ENCODE measurements around the gene CEP63.
A peak's percentile ranks its signal among the peaks of the same experiment; 100 is the strongest.
"Not testable (repeated sequence)": the region's sequence is repeated elsewhere in the genome, so short reads cannot be mapped to it uniquely, and the experiment has no call there.

Gene CEP63

GRCh38 chr3:134516905-134517304 lies 31.0 kb downstream of the CEP63 start:
- no peak for DNase-seq (ENCODE audit: low read depth)

GRCh38 chr3:134517791-134518190 lies 31.9 kb downstream of the CEP63 start:
- DNase-seq (ENCODE audit: low read depth), result peak; percentile 47

- no peak for DNase-seq (ENCODE audit: low read depth)
Observed at GRCh38 chr3:134522541-134522940, 36.7 kb downstream of the CEP63 start.

GRCh38 chr3:134525293-134525692 lies 39.4 kb downstream of the CEP63 start:
- no peak for DNase-seq (ENCODE audit: low read depth)

- DNase-seq (ENCODE audit: low read depth), result no peak
Observed at GRCh38 chr3:134526319-134526718, 40.5 kb downstream of the CEP63 start.

- peak; percentile 39 for DNase-seq (ENCODE audit: low read depth)
Observed at GRCh38 chr3:134527037-134527436, 41.2 kb downstream of the CEP63 start.

- DNase-seq (ENCODE audit: low read depth), result no peak
Observed at GRCh38 chr3:134527538-134528186, 41.8 kb downstream of the CEP63 start.

GRCh38 chr3:134533493-134533892 lies 47.6 kb downstream of the CEP63 start:
- DNase-seq (ENCODE audit: low read depth), result no peak

GRCh38 chr3:134535186-134535970 lies 49.5 kb downstream of the CEP63 start:
- DNase-seq (ENCODE audit: low read depth), result no peak

GRCh38 chr3:134536781-134537180 lies 50.9 kb downstream of the CEP63 start:
- DNase-seq (ENCODE audit: low read depth), result no peak

- DNase-seq (ENCODE audit: low read depth), result no peak
Observed at GRCh38 chr3:134542287-134542958, 56.6 kb downstream of the CEP63 start.

GRCh38 chr3:134543113-134543512 lies 57.3 kb downstream of the CEP63 start:
- no peak for DNase-seq (ENCODE audit: low read depth)

- DNase-seq (ENCODE audit: low read depth), result no peak
Observed at GRCh38 chr3:134544316-134544715, 58.5 kb downstream of the CEP63 start.

GRCh38 chr3:134544783-134545182 lies 58.9 kb downstream of the CEP63 start:
- not testable (repeated sequence) for DNase-seq (ENCODE audit: low read depth)

- no peak for DNase-seq (ENCODE audit: low read depth)
Observed at GRCh38 chr3:134545818-134546217, 60.0 kb downstream of the CEP63 start.

GRCh38 chr3:134552784-134553183 lies 66.9 kb downstream of the CEP63 start:
- DNase-seq (ENCODE audit: low read depth), result no peak

GRCh38 chr3:134559591-134559990 lies 73.7 kb downstream of the CEP63 start:
- no peak for DNase-seq (ENCODE audit: low read depth)

- DNase-seq (ENCODE audit: low read depth), result no peak
Observed at GRCh38 chr3:134562055-134562454, 76.2 kb downstream of the CEP63 start.

- no peak for DNase-seq (ENCODE audit: low read depth)
Observed at GRCh38 chr3:134563601-134564000, 77.7 kb downstream of the CEP63 start.

GRCh38 chr3:134564991-134565390 lies 79.1 kb downstream of the CEP63 start:
- no peak for DNase-seq (ENCODE audit: low read depth)

- DNase-seq (ENCODE audit: low read depth), result no peak
Observed at GRCh38 chr3:134567605-134568004, 81.7 kb downstream of the CEP63 start.

GRCh38 chr3:134568790-134569189 lies 82.9 kb downstream of the CEP63 start:
- no peak for DNase-seq (ENCODE audit: low read depth)

- DNase-seq (ENCODE audit: low read depth), result not testable (repeated sequence)
Observed at GRCh38 chr3:134569899-134570298, 84.0 kb downstream of the CEP63 start.

All from ELR (cell line).